SK-N-SH treated with all-trans-retinoic acid at 6 μM for 48 hours (cell line): ENCODE measurements around the gene HM13.

Experiments used
- ATAC-seq: fragments of 200-7000 bp; cut with Tn5 transposase; 3 replicates; pipeline ENCODE4 v1.9.1; 2020; ENCODE audit warnings: mild to moderate bottlenecking, moderate library complexity
- ARNTL ChIP-seq: fragments of 450-650 bp; formaldehyde crosslinking; IDR thresholded peaks from 2 replicates; pipeline ENCODE4 v1.5.0; 2020; ENCODE audit warnings: low read depth, mild to moderate bottlenecking, moderate library complexity, borderline replicate concordance
- BACH2 ChIP-seq: fragments of 250-450 bp; sonication (Bioruptor Pico); IDR thresholded peaks from 2 replicates; pipeline ENCODE4 v1.9.0; 2021; ENCODE audit warnings: mild to moderate bottlenecking, borderline replicate concordance
- GLIS3 ChIP-seq: fragments of 250-450 bp; sonication (Bioruptor Pico); IDR thresholded peaks from 2 replicates; pipeline ENCODE4 v1.5.0; 2020; ENCODE audit warnings: mild to moderate bottlenecking, moderate library complexity
- ISL1 ChIP-seq: fragments of 250-450 bp; sonication (Bioruptor Pico); IDR thresholded peaks from 2 replicates; pipeline ENCODE4 v2.1.2; 2022; ENCODE audit warnings: mild to moderate bottlenecking, moderate library complexity
- PPARA ChIP-seq: fragments of 250-450 bp; sonication (Bioruptor Pico); IDR thresholded peaks from 2 replicates; pipeline ENCODE4 v1.5.0; 2020; ENCODE audit warnings: mild to moderate bottlenecking, borderline replicate concordance
- SNAI2 ChIP-seq: fragments of 250-450 bp; sonication (Bioruptor Pico); IDR thresholded peaks from 2 replicates; pipeline ENCODE4 v1.5.0; 2020; ENCODE audit warnings: mild to moderate bottlenecking, moderate library complexity
- TOX ChIP-seq: fragments of 250-450 bp; sonication (Bioruptor Pico); IDR thresholded peaks from 2 replicates; pipeline ENCODE4 v1.8.0; 2021; ENCODE audit warnings: mild to moderate bottlenecking, moderate library complexity, borderline replicate concordance
- ZC3H10 ChIP-seq: fragments of 250-450 bp; sonication (Bioruptor Pico); IDR thresholded peaks from 2 replicates; pipeline ENCODE4 v1.5.1; 2021; ENCODE audit warnings: mild to moderate bottlenecking, moderate library complexity
- ZFP3 ChIP-seq: fragments of 250-450 bp; sonication (Bioruptor Pico); IDR thresholded peaks from 2 replicates; pipeline ENCODE4 v1.5.0; 2020; ENCODE audit warnings: mild to moderate bottlenecking, moderate library complexity
- ZFP30 ChIP-seq: fragments of 450-650 bp; formaldehyde crosslinking; IDR thresholded peaks from 2 replicates; pipeline ENCODE4 v1.5.0; 2022; ENCODE audit warnings: mild to moderate bottlenecking, moderate library complexity
- ZNF565 ChIP-seq: fragments of 450-650 bp; formaldehyde crosslinking; conservative IDR thresholded peaks from 2 replicates; pipeline ENCODE4 v1.5.0; 2020; ENCODE audit warnings: low read depth, mild to moderate bottlenecking, moderate library complexity
- ZNF70 ChIP-seq: fragments of 450-650 bp; formaldehyde crosslinking; IDR thresholded peaks from 2 replicates; pipeline ENCODE4 v1.5.0; 2020; ENCODE audit warnings: mild to moderate bottlenecking, moderate library complexity
- TF ChIP-seq, protein P1 (sequence below): fragments of 250-450 bp; sonication (Bioruptor Pico); IDR thresholded peaks from 2 replicates; pipeline ENCODE4 v1.5.0; 2020; ENCODE audit warnings: mild to moderate bottlenecking, moderate library complexity
- TF ChIP-seq, protein P2 (sequence below): fragments of 250-450 bp; sonication (Bioruptor Pico); IDR thresholded peaks from 2 replicates; pipeline ENCODE4 v1.8.0; 2021; ENCODE audit warnings: low read depth, mild to moderate bottlenecking, moderate library complexity, borderline replicate concordance
- TF ChIP-seq, protein P3 (sequence below): fragments of 250-450 bp; sonication (Bioruptor Pico); IDR thresholded peaks from 2 replicates; pipeline ENCODE4 v1.5.1; 2020; ENCODE audit warnings: low read depth, mild to moderate bottlenecking, moderate library complexity
- TF ChIP-seq, protein P4 (sequence below): fragments of 250-450 bp; sonication (Bioruptor Pico); IDR thresholded peaks from 2 replicates; pipeline ENCODE4 v1.5.1; 2021; ENCODE audit warnings: mild to moderate bottlenecking, moderate library complexity
- TF ChIP-seq, protein P5 (sequence below): fragments of 250-450 bp; sonication (Bioruptor Pico); IDR thresholded peaks from 2 replicates; pipeline ENCODE4 v1.8.0; 2020; ENCODE audit warnings: mild to moderate bottlenecking, moderate library complexity, borderline replicate concordance

HM13 gene

DNA sequence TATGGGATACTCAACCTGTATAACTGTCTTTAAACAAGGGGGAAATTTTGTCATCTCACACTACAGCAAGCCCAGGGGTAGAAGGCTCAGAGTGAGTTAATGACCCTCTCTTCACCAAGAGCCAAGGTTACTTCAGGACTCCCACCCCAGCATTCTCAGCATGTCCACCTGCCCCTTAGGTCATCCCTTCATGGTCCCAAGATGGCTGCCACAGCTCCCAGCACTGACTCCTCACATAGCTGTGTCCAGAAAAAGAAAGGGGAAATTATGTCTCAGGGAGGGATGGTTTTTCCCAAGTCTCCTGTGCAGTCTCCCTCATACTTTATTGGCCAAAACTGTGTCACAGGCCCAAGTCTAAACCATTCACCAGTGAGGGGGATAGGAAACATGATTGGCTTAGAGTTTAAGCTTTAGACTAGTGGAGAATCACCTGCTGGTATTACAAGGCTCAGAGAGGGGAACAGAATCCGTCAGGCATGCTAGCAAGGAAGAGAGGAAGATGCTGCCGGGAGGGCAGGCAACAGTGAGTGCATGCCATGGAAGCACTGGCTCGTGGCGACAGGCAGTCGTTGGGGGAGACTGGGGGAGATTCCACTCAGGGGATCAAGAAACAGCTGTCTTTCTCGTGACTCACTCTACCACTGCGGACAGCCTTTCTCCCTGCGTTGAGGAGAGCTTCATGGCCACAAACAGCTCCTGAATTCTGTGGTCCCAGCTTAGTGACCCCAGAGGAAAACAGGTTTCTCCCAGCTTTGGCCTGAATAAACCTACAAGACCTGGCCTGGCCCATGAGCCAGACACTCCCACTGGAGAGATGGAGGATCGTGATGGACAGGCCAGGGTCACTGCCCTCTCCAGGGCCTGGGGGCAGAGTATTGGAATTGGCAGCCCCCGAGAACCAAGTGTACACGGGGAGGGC is 37.2 kb downstream of the HM13 start (continued):
- TF ChIP-seq, protein P1, sequence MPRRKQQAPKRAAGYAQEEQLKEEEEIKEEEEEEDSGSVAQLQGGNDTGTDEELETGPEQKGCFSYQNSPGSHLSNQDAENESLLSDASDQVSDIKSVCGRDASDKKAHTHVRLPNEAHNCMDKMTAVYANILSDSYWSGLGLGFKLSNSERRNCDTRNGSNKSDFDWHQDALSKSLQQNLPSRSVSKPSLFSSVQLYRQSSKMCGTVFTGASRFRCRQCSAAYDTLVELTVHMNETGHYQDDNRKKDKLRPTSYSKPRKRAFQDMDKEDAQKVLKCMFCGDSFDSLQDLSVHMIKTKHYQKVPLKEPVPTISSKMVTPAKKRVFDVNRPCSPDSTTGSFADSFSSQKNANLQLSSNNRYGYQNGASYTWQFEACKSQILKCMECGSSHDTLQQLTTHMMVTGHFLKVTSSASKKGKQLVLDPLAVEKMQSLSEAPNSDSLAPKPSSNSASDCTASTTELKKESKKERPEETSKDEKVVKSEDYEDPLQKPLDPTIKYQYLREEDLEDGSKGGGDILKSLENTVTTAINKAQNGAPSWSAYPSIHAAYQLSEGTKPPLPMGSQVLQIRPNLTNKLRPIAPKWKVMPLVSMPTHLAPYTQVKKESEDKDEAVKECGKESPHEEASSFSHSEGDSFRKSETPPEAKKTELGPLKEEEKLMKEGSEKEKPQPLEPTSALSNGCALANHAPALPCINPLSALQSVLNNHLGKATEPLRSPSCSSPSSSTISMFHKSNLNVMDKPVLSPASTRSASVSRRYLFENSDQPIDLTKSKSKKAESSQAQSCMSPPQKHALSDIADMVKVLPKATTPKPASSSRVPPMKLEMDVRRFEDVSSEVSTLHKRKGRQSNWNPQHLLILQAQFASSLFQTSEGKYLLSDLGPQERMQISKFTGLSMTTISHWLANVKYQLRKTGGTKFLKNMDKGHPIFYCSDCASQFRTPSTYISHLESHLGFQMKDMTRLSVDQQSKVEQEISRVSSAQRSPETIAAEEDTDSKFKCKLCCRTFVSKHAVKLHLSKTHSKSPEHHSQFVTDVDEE: no peak
- no peak for TF ChIP-seq ZNF565 (CRISPR knock-in tag)

DNA sequence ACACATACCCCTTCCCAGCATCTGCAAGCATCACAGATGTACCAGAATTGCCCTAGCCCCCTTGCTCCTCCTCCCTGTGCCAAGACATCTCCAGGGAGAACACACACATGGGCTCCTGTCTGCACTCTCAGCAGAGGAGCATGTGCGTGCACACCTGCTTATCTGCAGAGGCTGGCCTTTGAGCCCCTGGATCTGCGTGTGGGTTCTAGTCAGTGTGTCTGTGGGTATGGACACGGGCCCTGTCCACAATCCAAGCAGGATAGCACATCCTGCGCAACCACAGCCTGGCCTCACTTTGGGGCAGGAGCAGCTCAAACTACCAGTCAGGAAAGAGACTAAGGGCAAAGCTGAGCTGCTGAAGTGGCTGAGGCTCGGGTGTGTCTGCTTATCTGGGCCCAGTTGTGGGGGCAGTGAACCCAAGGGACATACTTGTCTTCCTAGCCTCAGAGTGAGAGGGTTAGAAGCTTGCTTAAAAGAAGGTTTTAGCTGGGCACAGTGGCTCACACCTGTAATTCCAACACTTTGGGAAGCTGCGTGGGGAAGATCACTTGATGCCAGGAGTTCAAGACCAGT is 41.0 kb downstream of the HM13 start:
- TF ChIP-seq ZFP30 (no peak), ZNF70 (CRISPR knock-in tag) (no peak), ZFP3 (CRISPR knock-in tag) (no peak), GLIS3 (CRISPR knock-in tag) (no peak), ISL1 (no peak), ZNF565 (CRISPR knock-in tag) (no peak), SNAI2 (CRISPR knock-in tag) (no peak), PPARA (CRISPR knock-in tag) (no peak), BACH2 (no peak), TOX (CRISPR knock-in tag) (no peak)
- TF ChIP-seq, protein P2, sequence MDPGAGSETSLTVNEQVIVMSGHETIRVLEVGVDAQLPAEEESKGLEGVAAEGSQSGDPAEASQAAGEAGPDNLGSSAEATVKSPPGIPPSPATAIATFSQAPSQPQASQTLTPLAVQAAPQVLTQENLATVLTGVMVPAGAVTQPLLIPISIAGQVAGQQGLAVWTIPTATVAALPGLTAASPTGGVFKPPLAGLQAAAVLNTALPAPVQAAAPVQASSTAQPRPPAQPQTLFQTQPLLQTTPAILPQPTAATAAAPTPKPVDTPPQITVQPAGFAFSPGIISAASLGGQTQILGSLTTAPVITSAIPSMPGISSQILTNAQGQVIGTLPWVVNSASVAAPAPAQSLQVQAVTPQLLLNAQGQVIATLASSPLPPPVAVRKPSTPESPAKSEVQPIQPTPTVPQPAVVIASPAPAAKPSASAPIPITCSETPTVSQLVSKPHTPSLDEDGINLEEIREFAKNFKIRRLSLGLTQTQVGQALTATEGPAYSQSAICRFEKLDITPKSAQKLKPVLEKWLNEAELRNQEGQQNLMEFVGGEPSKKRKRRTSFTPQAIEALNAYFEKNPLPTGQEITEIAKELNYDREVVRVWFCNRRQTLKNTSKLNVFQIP (CRISPR knock-in tag): no peak
- TF ChIP-seq, protein P3, sequence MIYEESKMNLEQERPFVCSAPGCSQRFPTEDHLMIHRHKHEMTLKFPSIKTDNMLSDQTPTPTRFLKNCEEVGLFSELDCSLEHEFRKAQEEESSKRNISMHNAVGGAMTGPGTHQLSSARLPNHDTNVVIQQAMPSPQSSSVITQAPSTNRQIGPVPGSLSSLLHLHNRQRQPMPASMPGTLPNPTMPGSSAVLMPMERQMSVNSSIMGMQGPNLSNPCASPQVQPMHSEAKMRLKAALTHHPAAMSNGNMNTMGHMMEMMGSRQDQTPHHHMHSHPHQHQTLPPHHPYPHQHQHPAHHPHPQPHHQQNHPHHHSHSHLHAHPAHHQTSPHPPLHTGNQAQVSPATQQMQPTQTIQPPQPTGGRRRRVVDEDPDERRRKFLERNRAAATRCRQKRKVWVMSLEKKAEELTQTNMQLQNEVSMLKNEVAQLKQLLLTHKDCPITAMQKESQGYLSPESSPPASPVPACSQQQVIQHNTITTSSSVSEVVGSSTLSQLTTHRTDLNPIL (CRISPR knock-in tag): no peak
- TF ChIP-seq, protein P4, sequence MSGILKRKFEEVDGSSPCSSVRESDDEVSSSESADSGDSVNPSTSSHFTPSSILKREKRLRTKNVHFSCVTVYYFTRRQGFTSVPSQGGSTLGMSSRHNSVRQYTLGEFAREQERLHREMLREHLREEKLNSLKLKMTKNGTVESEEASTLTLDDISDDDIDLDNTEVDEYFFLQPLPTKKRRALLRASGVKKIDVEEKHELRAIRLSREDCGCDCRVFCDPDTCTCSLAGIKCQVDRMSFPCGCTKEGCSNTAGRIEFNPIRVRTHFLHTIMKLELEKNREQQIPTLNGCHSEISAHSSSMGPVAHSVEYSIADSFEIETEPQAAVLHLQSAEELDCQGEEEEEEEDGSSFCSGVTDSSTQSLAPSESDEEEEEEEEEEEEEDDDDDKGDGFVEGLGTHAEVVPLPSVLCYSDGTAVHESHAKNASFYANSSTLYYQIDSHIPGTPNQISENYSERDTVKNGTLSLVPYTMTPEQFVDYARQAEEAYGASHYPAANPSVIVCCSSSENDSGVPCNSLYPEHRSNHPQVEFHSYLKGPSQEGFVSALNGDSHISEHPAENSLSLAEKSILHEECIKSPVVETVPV (CRISPR knock-in tag): no peak
- TF ChIP-seq, all 23 proteins: peak for 0
- no peak for ATAC-seq

DNA sequence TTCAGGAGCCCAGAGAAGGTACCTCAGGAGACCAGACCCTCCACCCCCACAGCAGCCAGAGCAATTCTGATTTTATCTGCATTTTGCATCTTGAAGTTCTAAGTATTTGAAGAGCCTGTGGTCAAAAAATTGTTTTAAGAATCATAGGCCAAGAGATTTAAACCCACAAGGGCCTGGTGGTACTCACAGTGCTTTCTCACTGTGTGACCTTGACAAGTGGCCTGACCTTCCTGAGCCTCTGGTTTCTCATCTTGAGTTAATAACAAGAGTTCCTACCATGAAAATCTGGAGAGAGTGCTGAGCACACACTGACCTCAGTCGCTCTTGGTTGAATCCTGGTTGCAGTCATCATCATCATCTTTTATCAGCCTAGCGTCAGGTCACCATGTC is 45.5 kb downstream of the HM13 start:
- no peak; the same call in none of the 3 replicates for ATAC-seq

DNA sequence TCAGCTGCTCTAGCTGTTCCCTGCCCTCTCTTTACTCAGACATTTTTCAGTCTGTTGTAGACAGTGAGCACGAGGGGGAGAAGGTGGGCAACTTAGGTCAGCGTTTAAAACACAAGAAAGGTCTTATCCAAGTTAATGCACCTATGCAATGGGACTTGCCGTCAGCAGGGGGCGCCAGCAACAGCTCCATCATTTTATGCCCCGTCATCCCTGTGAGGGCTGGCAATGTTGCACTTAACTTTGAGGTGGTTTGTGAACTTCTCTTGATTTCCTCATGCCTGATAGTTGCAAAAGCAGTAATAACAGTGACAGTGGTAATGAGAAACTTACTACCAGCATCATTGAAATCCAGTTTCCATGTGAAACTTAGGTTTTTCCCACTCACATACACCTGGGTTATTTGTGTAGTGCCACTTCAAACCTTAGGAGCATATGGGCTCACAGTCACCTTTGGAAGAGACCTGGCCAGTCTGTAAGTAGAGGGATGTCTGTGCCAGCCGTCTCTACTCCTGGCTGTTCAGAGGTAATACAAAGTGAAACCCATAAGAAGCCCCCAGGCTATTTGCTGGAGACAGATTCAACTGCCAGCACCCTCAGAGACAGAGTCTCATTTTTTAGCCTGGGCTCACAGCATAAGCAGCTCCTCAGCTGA is 46.0 kb downstream of the HM13 start:
- TF ChIP-seq ISL1 (no peak; the same call in 1 of the 2 replicates), ZFP3 (CRISPR knock-in tag) (peak; percentile 23; the same call in 1 of the 2 replicates), SNAI2 (CRISPR knock-in tag) (peak; percentile 67; the same call in 1 of the 2 replicates), BACH2 (no peak)
- TF ChIP-seq, protein P5, sequence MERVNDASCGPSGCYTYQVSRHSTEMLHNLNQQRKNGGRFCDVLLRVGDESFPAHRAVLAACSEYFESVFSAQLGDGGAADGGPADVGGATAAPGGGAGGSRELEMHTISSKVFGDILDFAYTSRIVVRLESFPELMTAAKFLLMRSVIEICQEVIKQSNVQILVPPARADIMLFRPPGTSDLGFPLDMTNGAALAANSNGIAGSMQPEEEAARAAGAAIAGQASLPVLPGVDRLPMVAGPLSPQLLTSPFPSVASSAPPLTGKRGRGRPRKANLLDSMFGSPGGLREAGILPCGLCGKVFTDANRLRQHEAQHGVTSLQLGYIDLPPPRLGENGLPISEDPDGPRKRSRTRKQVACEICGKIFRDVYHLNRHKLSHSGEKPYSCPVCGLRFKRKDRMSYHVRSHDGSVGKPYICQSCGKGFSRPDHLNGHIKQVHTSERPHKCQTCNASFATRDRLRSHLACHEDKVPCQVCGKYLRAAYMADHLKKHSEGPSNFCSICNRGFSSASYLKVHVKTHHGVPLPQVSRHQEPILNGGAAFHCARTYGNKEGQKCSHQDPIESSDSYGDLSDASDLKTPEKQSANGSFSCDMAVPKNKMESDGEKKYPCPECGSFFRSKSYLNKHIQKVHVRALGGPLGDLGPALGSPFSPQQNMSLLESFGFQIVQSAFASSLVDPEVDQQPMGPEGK (CRISPR knock-in tag): no peak; the same call in 1 of the 2 replicates
- ATAC-seq: peak; percentile 62

More for the DNA sequence above, 45.5 kb downstream of the HM13 start:
- TF ChIP-seq ARNTL (CRISPR knock-in tag): no peak
- no peak for TF ChIP-seq ZFP30
- TF ChIP-seq ZC3H10: no peak
- TF ChIP-seq, protein P4 (CRISPR knock-in tag): no peak
- no peak for TF ChIP-seq ZNF565 (CRISPR knock-in tag)
- TF ChIP-seq GLIS3 (CRISPR knock-in tag): no peak
